HEK293 (cell line): Measurements from ENCODE around the gene KCNB1.

ENCODE experiments used
- CTCF ChIA-PET: fragments of 350-600 bp; formaldehyde crosslinking; extraction: SDS; loops from one replicate; lab custom pipeline; 2021; ENCODE audit warnings: antibody characterized with exemption; lab: Yijun Ruan, JAX
- POLR2A ChIA-PET: fragments of 300-600 bp; formaldehyde crosslinking; extraction: SDS; loops from one replicate; lab custom pipeline; 2020; ENCODE audit warnings: antibody characterized with exemption, inconsistent platforms; lab: Yijun Ruan, JAX
- H3K27ac ChIP-seq: fragments of 200-500 bp; sonication (Bioruptor generic); 2 replicates; pipeline ENCODE4 v1.5.1; 2014; ENCODE audit warnings: low read depth, low read length, control low read depth, inconsistent platforms; ENCODE audit errors: extremely low read depth
- H3K36me3 ChIP-seq, 2 experiments: fragments of 200-500 bp in 1 of 2; sonication (Bioruptor generic) in 1 of 2; 1 replicate in 1 of 2; 2 replicates in 1 of 2; pipeline ENCODE4 v1.5.1; 2014 to 2017; ENCODE audit warnings: inconsistent platforms in 2 of 2, low read length in 2 of 2; ENCODE audit not compliant: control insufficient read depth in 2 of 2, insufficient read depth in 1 of 2
- H3K4me1 ChIP-seq: fragments of 200-500 bp; sonication (Bioruptor generic); 2 replicates; pipeline ENCODE4 v1.5.1; 2014; ENCODE audit warnings: mild to moderate bottlenecking, low read length, inconsistent platforms; ENCODE audit not compliant: control insufficient read depth, insufficient read depth
- H3K4me3 ChIP-seq: 2 replicates; pipeline ENCODE4 v1.5.1; 2011; ENCODE audit warnings: low read depth, mild to moderate bottlenecking, control low read depth, low read length, moderate library complexity
- H3K9me3 ChIP-seq: fragments of 200-500 bp; sonication (Bioruptor generic); 2 replicates; pipeline ENCODE4 v1.5.1; 2014; ENCODE audit warnings: low read depth, low read length, inconsistent platforms; ENCODE audit not compliant: control insufficient read depth, insufficient read depth
- BCL11B ChIP-seq: fragments of 450-650 bp; formaldehyde crosslinking; IDR thresholded peaks from 2 replicates; pipeline ENCODE4 v1.5.1; 2016; ENCODE audit warnings: low read depth, missing biosample characterization, missing genetic modification characterization
- CTCF ChIP-seq: fragments of 450-650 bp; formaldehyde crosslinking; IDR thresholded peaks from 2 replicates; pipeline ENCODE4 v1.5.1; 2016; ENCODE audit warnings: missing biosample characterization, missing genetic modification characterization
- EGR2 ChIP-seq: fragments of 450-650 bp; formaldehyde crosslinking; IDR thresholded peaks from 2 replicates; pipeline ENCODE4 v1.5.1; 2016; ENCODE audit warnings: low read depth, missing biosample characterization, missing genetic modification characterization
- GFI1B ChIP-seq: fragments of 450-650 bp; formaldehyde crosslinking; IDR thresholded peaks from 2 replicates; pipeline ENCODE4 v1.5.1; 2016; ENCODE audit warnings: missing biosample characterization, missing genetic modification characterization
- KLF9 ChIP-seq: fragments of 450-650 bp; formaldehyde crosslinking; IDR thresholded peaks from 2 replicates; pipeline ENCODE4 v1.5.1; 2016; ENCODE audit warnings: missing biosample characterization, missing genetic modification characterization, low read depth
- MYNN ChIP-seq: fragments of 450-650 bp; formaldehyde crosslinking; IDR thresholded peaks from 2 replicates; pipeline ENCODE4 v1.5.1; 2016; ENCODE audit warnings: missing biosample characterization, missing genetic modification characterization, borderline replicate concordance
- ZBTB26 ChIP-seq: fragments of 450-650 bp; formaldehyde crosslinking; optimal IDR thresholded peaks from 2 replicates; pipeline ENCODE3; 2016; ENCODE audit warnings: missing biosample characterization, mild to moderate bottlenecking, missing genetic modification characterization
- ZNF148 ChIP-seq: fragments of 450-650 bp; formaldehyde crosslinking; IDR thresholded peaks from 2 replicates; pipeline ENCODE4 v1.5.0; 2017; ENCODE audit warnings: missing biosample characterization, missing genetic modification characterization, borderline replicate concordance
- ZNF335 ChIP-seq: fragments of 450-650 bp; formaldehyde crosslinking; conservative IDR thresholded peaks from 2 replicates; pipeline ENCODE4 v1.5.1; 2016; ENCODE audit warnings: missing biosample characterization, missing genetic modification characterization
- ZNF529 ChIP-seq: fragments of 450-650 bp; formaldehyde crosslinking; IDR thresholded peaks from 2 replicates; pipeline ENCODE4 v1.5.1; 2017; ENCODE audit warnings: missing genetic modification characterization, missing biosample characterization; ENCODE audit not compliant: insufficient replicate concordance
- ZNF623 ChIP-seq: fragments of 450-650 bp; formaldehyde crosslinking; IDR thresholded peaks from 2 replicates; pipeline ENCODE4 v1.5.1; 2016; ENCODE audit warnings: missing biosample characterization, missing genetic modification characterization
- ZNF777 ChIP-seq: fragments of 450-650 bp; formaldehyde crosslinking; IDR thresholded peaks from 2 replicates; pipeline ENCODE4 v1.5.1; 2017; ENCODE audit warnings: missing biosample characterization, missing genetic modification characterization, borderline replicate concordance
- ZNF791 ChIP-seq: fragments of 450-650 bp; formaldehyde crosslinking; IDR thresholded peaks from 2 replicates; pipeline ENCODE4 v1.5.1; 2016; ENCODE audit warnings: missing biosample characterization, missing genetic modification characterization
- ZNF837 ChIP-seq: fragments of 450-650 bp; formaldehyde crosslinking; IDR thresholded peaks from 2 replicates; pipeline ENCODE4 v1.5.1; 2016; ENCODE audit warnings: missing biosample characterization, missing genetic modification characterization
- TF ChIP-seq, protein P1 (sequence below): fragments of 450-650 bp; formaldehyde crosslinking; IDR thresholded peaks from 2 replicates; pipeline ENCODE4 v1.5.1; 2017; ENCODE audit warnings: missing biosample characterization, missing genetic modification characterization
- TF ChIP-seq, protein P2 (sequence below): fragments of 450-650 bp; IDR thresholded peaks from 2 replicates; pipeline ENCODE4 v1.5.1; 2018; ENCODE audit warnings: missing biosample characterization, mild to moderate bottlenecking, missing genetic modification characterization
- TF ChIP-seq, protein P3 (sequence below): fragments of 450-650 bp; formaldehyde crosslinking; conservative IDR thresholded peaks from 2 replicates; pipeline ENCODE4 v1.5.1; 2016; ENCODE audit warnings: low read depth, missing biosample characterization, missing genetic modification characterization
- TF ChIP-seq, protein P4 (sequence below): fragments of 450-650 bp; formaldehyde crosslinking; IDR thresholded peaks from 2 replicates; pipeline ENCODE4 v1.5.1; 2016; ENCODE audit warnings: missing biosample characterization, missing genetic modification characterization

Gene KCNB1

DNA sequence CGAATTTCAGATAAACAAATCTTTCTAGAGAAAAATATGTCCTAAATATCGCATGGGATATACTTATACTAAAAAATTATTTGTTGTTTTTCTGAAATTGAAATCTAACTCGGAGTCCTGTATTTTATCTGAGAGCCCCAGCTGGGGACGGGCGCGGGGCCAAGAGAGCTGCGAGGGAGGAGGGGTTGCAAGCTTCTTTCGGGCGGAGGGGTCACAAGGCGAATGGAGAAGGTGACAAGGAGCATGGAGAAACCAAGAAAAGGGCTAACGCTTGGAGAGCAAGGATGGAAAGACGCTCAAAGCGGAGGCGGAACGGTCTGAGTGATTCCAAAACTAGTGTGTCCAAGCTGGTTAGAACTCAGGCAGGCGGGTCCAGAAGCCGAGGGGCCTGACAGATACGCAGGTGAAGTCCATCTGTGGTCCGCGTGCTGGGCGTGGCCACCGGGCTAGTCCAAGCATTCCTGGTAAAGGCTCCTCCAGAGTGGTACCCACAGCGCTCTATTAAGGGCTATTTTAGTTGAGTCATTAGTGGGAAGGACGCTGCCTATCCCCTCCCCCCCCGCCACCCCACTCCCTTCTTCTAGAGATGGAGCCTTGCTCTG is 163.2 kb downstream of the KCNB1 start (continued):
- TF ChIP-seq, protein P1, sequence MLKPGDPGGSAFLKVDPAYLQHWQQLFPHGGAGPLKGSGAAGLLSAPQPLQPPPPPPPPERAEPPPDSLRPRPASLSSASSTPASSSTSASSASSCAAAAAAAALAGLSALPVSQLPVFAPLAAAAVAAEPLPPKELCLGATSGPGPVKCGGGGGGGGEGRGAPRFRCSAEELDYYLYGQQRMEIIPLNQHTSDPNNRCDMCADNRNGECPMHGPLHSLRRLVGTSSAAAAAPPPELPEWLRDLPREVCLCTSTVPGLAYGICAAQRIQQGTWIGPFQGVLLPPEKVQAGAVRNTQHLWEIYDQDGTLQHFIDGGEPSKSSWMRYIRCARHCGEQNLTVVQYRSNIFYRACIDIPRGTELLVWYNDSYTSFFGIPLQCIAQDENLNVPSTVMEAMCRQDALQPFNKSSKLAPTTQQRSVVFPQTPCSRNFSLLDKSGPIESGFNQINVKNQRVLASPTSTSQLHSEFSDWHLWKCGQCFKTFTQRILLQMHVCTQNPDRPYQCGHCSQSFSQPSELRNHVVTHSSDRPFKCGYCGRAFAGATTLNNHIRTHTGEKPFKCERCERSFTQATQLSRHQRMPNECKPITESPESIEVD (tag by site-specific recombination) = no peak
- TF ChIP-seq ZNF623 (tag by site-specific recombination) = no peak
- TF ChIP-seq, protein P2, sequence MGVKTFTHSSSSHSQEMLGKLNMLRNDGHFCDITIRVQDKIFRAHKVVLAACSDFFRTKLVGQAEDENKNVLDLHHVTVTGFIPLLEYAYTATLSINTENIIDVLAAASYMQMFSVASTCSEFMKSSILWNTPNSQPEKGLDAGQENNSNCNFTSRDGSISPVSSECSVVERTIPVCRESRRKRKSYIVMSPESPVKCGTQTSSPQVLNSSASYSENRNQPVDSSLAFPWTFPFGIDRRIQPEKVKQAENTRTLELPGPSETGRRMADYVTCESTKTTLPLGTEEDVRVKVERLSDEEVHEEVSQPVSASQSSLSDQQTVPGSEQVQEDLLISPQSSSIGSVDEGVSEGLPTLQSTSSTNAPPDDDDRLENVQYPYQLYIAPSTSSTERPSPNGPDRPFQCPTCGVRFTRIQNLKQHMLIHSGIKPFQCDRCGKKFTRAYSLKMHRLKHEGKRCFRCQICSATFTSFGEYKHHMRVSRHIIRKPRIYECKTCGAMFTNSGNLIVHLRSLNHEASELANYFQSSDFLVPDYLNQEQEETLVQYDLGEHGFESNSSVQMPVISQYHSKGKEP (tag by site-specific recombination) = no peak
- TF ChIP-seq EGR2 (tag by site-specific recombination) = no peak
- no peak for TF ChIP-seq GFI1B (tag by site-specific recombination)
- TF ChIP-seq ZNF791 (tag by site-specific recombination) = no peak

- no peaks in the 10 kb centered on the region for H3K36me3 ChIP-seq
- ChIA-PET CTCF (interaction anchor here (0.7 to 6.7 kb wide), 3 partner anchors 12 to 73 kb away, joined by 4 to 63 read pairs (median 35); no protein-coding TSS in a partner anchor), POLR2A (interaction anchor here (0.5 kb wide), 1 partner anchor 795 kb away, joined by 3 read pairs; the partner anchor contains the start of gene UBE2V1)
- no peaks in the 10 kb centered on the region for H3K9me3 ChIP-seq
- no peaks in the 10 kb centered on the region for H3K4me1 ChIP-seq
- H3K4me3 ChIP-seq = peak overlapping the region; percentile 37
- no peak overlapping the region for H3K27ac ChIP-seq
- TF ChIP-seq, protein P3, sequence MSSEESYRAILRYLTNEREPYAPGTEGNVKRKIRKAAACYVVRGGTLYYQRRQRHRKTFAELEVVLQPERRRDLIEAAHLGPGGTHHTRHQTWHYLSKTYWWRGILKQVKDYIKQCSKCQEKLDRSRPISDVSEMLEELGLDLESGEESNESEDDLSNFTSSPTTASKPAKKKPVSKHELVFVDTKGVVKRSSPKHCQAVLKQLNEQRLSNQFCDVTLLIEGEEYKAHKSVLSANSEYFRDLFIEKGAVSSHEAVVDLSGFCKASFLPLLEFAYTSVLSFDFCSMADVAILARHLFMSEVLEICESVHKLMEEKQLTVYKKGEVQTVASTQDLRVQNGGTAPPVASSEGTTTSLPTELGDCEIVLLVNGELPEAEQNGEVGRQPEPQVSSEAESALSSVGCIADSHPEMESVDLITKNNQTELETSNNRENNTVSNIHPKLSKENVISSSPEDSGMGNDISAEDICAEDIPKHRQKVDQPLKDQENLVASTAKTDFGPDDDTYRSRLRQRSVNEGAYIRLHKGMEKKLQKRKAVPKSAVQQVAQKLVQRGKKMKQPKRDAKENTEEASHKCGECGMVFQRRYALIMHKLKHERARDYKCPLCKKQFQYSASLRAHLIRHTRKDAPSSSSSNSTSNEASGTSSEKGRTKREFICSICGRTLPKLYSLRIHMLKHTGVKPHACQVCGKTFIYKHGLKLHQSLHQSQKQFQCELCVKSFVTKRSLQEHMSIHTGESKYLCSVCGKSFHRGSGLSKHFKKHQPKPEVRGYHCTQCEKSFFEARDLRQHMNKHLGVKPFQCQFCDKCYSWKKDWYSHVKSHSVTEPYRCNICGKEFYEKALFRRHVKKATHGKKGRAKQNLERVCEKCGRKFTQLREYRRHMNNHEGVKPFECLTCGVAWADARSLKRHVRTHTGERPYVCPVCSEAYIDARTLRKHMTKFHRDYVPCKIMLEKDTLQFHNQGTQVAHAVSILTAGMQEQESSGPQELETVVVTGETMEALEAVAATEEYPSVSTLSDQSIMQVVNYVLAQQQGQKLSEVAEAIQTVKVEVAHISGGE = peak; percentile 38; the same call in 1 of the 2 replicates
- no peak for TF ChIP-seq MYNN (tag by site-specific recombination)
- peak; percentile 95 for TF ChIP-seq ZNF335 (tag by site-specific recombination)
- no peak for TF ChIP-seq ZNF837 (tag by site-specific recombination)
- TF ChIP-seq KLF9 (tag by site-specific recombination) = 0 out of 2 replicates have a peak, but pooled peaks have one; percentile 9
- TF ChIP-seq ZNF529 (tag by site-specific recombination) = no peak
- peak; percentile 82 for TF ChIP-seq ZNF777 (tag by site-specific recombination)
- TF ChIP-seq, protein P4, sequence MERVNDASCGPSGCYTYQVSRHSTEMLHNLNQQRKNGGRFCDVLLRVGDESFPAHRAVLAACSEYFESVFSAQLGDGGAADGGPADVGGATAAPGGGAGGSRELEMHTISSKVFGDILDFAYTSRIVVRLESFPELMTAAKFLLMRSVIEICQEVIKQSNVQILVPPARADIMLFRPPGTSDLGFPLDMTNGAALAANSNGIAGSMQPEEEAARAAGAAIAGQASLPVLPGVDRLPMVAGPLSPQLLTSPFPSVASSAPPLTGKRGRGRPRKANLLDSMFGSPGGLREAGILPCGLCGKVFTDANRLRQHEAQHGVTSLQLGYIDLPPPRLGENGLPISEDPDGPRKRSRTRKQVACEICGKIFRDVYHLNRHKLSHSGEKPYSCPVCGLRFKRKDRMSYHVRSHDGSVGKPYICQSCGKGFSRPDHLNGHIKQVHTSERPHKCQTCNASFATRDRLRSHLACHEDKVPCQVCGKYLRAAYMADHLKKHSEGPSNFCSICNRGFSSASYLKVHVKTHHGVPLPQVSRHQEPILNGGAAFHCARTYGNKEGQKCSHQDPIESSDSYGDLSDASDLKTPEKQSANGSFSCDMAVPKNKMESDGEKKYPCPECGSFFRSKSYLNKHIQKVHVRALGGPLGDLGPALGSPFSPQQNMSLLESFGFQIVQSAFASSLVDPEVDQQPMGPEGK (tag by site-specific recombination) = peak; percentile 48
- TF ChIP-seq BCL11B (tag by site-specific recombination) = no peak
- TF ChIP-seq CTCF (tag by site-specific recombination) = no peak
- no peak for TF ChIP-seq ZNF148
- TF ChIP-seq ZBTB26 (tag by site-specific recombination) = peak; percentile 76
These were observed 163.8 kb downstream of the KCNB1 start for GRCh38 chr20:49318430-49319207.
